NCI-H1048 (cell line): ENCODE measurements around the gene IGF1R.

Source experiments
- DNase-seq: peaks from one replicate; lab custom pipeline; 2025; lab: John Stamatoyannopoulos, UW

Gene IGF1R

DNA sequence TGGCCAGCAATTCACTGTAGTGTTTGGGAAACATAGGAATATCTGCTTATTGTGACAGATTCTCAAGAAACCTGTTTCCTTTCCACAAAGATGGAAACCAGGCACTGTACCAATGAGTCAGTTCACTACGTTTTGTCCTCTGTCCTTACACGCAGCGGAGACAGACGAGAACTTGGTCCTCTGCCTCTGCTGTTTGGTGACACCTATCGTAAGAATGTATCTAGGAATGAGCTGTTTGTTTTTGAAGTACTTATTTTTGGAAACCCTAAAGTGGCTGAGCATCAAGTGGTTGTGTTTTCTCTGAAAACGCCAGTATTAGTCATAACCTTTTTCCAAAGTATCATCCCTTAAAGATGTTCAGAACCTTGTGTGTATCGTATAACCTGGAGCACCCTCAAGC, 266.3 kb downstream of the IGF1R start:
- no peak for DNase-seq

DNA sequence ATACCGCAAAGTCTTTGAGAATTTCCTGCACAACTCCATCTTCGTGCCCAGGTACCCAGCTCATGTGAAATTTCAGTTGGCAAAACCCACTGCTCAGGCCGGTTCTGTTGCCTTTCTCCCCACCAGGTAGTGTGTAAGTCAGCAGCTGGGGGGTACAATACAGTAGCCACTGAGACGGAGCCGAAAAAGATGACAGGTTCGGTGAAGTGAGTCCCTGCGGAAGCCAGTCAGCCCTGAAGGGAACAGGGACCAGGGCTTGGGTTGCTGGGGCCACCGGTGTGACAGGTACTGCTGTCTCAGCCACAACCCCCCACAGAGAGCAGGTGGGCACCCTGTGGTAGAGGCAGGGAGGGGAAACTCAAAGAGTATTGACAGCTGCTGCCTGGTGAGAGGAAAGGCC, 268.5 kb downstream of the IGF1R start:
- DNase-seq: no peak

GRCh38 chr15:98917417-98917816, 269.1 kb downstream of the IGF1R start:
- no peak for DNase-seq

GRCh38 chr15:98920091-98920880, 271.9 kb downstream of the IGF1R start:
- DNase-seq: no peak

DNA sequence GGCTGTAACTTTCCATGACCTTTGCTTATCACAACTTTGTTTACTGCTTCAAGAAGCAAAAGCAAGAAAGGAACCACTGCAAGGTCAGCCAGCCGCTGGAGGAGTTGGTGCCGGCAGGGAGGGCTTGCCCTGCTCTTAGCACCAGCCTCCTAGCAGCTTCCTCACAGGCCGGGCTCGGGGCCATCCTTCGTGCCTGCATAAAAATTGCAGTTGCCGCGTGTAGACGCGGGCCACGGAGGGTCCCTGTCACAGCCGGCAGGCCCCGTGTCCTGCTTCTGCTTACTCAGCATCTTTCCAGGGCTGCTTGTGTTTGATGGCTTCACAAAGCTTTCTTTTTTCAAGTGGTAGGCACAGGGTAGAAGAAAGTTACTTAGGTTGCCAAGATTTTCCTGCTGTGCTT, 274.8 kb downstream of the IGF1R start:
- no peak for DNase-seq

- no peak for DNase-seq
These were observed 275.2 kb downstream of the IGF1R start for GRCh38 chr15:98923579-98923978.

GRCh38 chr15:98924401-98925049, 276.2 kb downstream of the IGF1R start:
- DNase-seq: no peak

GRCh38 chr15:98926236-98926635, 277.9 kb downstream of the IGF1R start:
- no peak for DNase-seq

DNA sequence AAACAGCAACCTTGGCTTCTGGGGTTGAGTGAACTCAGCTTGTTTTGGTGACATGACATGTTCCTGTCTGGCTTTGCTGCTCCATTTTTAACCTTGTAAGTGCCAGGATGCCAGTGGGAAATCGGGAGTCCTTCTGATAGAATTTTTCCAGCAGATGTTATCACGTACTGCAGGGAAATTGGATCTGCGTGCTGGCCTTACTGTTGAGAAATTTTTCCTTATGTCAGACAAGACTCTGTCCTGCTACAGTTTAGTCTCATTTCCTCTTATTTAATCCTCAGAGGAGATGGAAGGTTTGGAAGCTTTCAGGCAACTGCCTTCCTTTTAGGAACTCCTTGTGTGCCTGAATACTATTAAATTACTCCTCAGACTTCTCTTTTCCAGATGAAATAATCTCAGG, 278.7 kb downstream of the IGF1R start:
- no peak for DNase-seq

GRCh38 chr15:98927996-98928395, 279.7 kb downstream of the IGF1R start:
- DNase-seq: no peak

DNA sequence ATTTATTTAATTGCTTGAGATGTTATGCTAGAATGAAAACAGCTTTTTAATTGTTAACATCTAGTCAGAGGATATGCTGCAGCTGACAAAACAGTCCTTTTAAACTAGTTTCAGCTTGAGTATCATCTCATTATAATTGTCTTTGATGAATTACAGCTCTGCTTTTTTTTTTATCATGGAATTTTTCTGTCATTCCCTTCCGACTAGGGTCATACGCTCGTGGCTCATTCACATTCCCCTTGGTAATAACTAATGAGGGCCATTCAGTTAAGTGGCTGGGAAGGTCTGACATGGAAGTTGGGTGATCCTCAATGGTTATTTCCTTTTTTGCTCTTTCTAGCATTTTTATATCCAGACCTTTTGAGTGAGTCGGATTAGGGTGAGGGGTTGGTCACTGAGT, 282.2 kb downstream of the IGF1R start:
- no peak for DNase-seq

GRCh38 chr15:98931004-98931403, 282.7 kb downstream of the IGF1R start:
- DNase-seq: no peak

GRCh38 chr15:98933406-98933805, 285.1 kb downstream of the IGF1R start:
- DNase-seq: no peak

DNA sequence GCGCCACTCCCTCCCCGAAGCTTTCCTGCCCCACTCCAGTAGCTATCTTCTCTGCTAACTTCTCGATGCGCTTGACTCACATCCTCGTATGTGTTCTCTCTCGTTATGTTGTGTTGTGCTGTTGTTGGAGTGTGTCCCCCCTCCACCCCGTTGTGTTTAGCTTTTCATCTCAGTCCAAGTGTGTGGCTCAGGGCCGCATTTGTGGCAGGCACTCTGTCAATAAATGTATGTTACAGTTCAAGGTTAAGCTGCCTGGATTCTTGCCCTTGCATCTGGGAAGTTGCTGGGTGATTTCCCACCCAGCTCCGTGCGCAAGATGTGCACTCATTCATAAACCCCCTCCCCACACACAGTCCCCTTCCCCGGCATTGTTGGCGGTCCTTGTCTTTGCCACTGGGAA, 287.4 kb downstream of the IGF1R start:
- no peak for DNase-seq

- no peak for DNase-seq
These were observed 289.2 kb downstream of the IGF1R start for GRCh38 chr15:98937413-98938104.

DNA sequence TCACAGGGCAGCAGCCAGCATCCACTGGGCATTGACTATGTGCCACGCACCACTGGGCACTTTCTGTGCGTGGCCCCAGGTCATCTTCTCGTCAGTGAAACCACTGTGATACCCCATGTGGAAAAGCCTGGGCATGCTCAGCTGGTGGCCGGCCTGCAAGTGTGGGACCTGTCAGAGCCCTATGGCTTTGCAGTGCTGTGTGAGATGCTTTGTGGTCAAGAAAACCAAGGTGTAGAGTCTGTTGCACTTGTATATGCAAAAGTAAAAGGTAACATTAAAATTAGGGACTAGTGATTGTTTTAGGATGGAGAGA, 289.7 kb downstream of the IGF1R start:
- DNase-seq: no peak

DNA sequence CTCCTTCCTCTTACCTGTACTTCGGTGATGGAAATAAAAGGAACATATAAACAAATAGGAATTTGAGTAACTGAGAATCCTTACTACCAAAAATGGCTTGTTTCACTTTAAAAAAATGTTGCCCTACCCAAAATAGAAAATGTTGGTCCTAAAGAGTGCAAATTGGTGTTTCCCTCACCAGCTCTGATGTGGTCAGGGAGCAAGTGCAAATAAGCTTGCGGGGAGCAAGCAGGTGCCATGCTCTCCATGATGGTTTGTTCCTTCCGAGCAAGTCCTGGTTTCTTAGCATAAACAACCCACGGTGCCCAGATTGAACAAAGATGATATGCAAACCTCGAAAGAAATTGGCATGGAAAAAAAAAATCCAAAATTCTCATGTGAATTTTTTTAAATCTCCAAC, 290.5 kb downstream of the IGF1R start:
- DNase-seq: no peak

GRCh38 chr15:98939311-98940080, 291.2 kb downstream of the IGF1R start:
- DNase-seq: no peak

- DNase-seq: no peak
These were observed 293.4 kb downstream of the IGF1R start for GRCh38 chr15:98941595-98942255.

- no peak for DNase-seq
These were observed 294.1 kb downstream of the IGF1R start for GRCh38 chr15:98942431-98942830.

- DNase-seq: no peak
These were observed 294.7 kb downstream of the IGF1R start for GRCh38 chr15:98943051-98943508.

GRCh38 chr15:98943601-98944151, 295.3 kb downstream of the IGF1R start:
- no peak for DNase-seq
